GM18507 (cell line): Measurements from ENCODE around the gene CCDC87.
"Not testable (repeated sequence)": the region's sequence is repeated elsewhere in the genome, so short reads cannot be mapped to it uniquely, and the experiment has no call there.

Source experiments
- DNase-seq: peaks from one replicate; pipeline ENCODE4 v3.0.0; 2011; ENCODE audit warnings: low read depth; ENCODE audit not compliant: insufficient read length; ENCODE audit errors: extremely low spot score
- FAIRE-seq: peaks from 2 replicates; lab custom pipeline; 2011; peaks lifted over from hg19 to GRCh38; lab: Jason Lieb, UNC

CCDC87 gene

GRCh38 chr11:66592457-66593302 is at the start of gene CCDC87, which contains the start of gene CCS:
Gene CCDC87 (minus strand): TSS chr11:66593063. CDS start chr11:66593015, 48 bp downstream.
Gene CCS (plus strand): TSS chr11:66593185. CDS start chr11:66593262, 77 bp downstream.
- FAIRE-seq (peak; percentile 94), DNase-seq (peak; percentile 100)

DNA sequence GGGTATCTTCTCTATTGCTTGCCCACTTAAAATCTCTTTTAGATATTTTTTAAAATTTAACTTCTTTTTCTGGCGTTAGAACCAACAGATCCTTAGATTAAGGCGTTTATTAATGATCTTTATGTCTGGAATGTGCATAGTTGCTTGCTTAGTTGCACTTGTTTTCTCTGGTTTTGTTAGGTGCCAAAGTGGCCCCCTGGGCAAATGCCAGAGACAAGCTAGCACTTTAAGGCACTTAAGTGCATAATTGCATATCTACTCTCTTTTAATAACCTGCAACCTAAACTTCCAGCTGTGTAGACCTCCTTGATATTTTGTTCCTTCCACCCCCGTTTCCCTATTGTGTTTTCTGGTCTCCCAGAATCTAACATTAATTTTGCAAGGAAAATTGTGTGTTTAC is 49.0 kb upstream of the CCDC87 start:
- FAIRE-seq (no peak), DNase-seq (no peak)

- FAIRE-seq, DNase-seq: not testable (repeated sequence)
Measured at GRCh38 chr11:66639814-66640340, 47.0 kb upstream of the CCDC87 start.

- DNase-seq (no peak), FAIRE-seq (no peak)
Measured at GRCh38 chr11:66639066-66639813, 46.4 kb upstream of the CCDC87 start.

GRCh38 chr11:66638177-66639065 is 45.6 kb upstream of the CCDC87 start, which contains the start of gene RBM4:
Gene RBM4 (plus strand): TSS chr11:66638703. CDS start chr11:66639712, 1,009 bp downstream.
- peak; percentile 94 for FAIRE-seq
- DNase-seq = peak; percentile 96

DNA sequence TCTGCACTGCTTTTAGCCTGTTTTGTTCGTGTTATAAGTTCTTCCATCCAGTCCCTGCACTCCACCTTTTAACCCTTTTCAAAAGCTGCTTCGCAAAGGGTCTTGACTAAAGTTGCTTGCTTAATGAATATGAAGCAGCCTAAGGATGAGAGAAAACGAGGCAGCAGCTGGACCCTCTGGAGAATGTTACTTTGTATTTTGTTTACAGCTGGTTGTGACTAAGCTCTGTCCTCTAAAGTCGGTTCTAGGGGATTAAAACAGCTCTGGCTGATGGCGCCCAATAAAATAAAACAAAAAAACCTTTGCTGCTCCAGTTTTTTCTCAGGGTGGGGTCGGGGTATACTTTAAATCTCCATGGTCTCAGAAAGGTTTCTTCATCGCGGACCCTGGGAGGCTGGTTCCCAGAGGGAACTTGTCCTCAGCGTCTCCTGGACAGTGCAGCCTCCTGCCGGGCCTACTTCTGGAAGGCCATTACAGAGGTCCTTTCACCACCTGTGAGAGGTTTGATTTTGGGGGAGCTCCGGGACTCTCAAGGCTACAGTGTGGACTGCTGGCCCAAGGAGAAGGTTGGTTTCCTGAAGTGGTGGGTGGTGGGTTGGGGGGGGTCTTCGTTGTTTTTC is 44.8 kb upstream of the CCDC87 start:
- no peak for DNase-seq
- FAIRE-seq = no peak

DNA sequence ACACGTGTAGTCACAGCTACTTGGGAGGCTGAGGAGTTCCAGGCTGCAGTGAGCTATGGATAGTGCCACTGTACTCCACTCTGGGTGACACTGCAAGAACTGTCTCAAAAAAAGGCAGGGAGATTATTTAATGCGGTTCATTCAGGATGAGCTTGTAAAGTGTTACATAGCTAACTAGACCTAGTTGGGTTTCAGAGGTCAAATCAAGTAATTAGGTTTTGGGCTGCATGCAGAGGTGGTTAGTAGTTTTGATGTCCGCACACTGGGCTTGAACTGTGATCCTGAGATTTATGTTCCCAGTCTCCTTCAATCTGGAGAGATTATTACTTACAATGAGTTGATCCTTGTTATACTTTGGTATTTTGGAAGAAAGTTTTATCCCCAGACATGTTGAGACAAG is 43.5 kb upstream of the CCDC87 start:
- DNase-seq = no peak
- FAIRE-seq = no peak

- DNase-seq = no peak
- no peak for FAIRE-seq
Measured at GRCh38 chr11:66632952-66633351, 40.1 kb upstream of the CCDC87 start.

GRCh38 chr11:66631883-66632282 is 39.0 kb upstream of the CCDC87 start:
- DNase-seq (no peak), FAIRE-seq (no peak)

DNA sequence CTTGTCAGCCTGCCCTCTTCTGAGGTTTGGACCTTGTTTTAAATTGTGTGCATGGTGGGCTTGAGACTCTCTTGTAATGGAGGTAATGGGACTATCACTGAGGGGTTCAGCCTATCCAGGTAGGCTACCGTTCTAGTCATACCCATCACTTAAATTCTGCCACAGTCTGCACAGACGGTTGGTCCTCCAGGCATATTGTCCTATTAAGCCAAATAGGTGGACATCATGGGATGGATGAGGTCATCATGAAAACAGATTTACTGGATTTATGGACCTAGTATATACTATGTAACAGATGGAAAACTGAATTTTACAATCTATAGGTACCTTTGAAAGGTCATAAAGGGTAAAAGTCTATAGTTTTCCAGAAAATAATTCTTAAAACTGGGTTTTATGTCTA is 36.5 kb upstream of the CCDC87 start:
- no peak for FAIRE-seq

GRCh38 chr11:66628061-66628603 is 35.3 kb upstream of the CCDC87 start:
- DNase-seq (no peak), FAIRE-seq (no peak)

More for the DNA sequence above, 36.5 kb upstream of the CCDC87 start:
- DNase-seq = no peak

DNA sequence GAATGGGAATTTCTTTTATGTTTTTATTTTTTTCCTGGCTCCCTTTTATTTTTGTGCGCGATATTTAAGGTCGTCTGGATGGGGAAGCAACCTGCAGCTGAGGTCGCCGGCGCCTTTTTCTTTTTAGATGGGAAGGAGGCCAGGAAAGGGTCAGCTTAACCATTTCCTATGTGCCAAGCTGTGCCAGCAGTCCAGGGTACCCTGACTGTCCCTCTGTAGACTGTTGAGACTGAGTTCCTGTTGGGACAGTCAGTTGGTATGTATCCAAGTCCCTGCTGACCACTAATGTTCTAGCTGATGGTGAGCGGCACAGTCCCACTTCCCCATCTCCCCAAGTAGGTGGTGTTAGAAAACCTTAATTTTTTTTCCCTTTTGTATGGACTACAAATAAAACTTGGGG is 34.1 kb upstream of the CCDC87 start:
- no peak for FAIRE-seq
- DNase-seq = no peak

DNA sequence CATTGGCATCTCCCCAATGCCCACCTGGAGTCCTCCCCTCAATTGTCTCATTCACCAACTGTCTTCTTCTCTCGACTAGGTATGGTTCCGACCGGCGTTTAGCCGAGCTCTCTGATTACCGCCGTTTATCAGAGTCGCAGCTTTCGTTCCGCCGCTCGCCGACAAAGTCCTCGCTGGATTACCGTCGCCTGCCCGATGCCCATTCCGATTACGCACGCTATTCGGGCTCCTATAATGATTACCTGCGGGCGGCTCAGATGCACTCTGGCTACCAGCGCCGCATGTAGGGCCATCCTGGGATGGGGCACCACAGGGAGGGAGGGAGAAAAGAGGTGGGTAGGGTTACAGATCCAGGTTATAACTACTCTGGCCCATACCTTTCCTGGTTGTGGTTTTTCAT is 33.5 kb upstream of the CCDC87 start:
- FAIRE-seq = no peak
- no peak for DNase-seq

DNA sequence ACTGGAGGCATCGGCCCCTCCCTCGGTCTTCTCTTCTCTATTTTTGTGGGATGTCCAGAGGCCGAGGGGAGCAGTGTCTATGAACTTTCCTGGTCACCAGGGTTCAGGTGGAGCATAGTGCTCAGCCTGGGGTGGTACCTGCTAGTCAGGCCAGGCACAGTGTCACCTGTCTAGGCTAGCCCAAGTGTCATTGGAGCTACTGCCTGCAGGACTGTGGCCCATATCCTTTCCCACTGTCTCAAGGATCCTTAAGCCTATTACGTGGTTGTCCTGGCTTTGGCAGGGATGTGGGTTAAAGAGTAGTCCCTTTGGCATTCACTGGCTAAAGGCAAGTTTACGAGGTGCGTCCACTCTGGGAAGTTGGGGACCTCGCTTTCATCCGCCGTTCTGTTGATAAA is 32.9 kb upstream of the CCDC87 start:
- DNase-seq (no peak), FAIRE-seq (no peak)

- DNase-seq (no peak), FAIRE-seq (no peak)
Measured at GRCh38 chr11:66625041-66625751, 32.3 kb upstream of the CCDC87 start.

DNA sequence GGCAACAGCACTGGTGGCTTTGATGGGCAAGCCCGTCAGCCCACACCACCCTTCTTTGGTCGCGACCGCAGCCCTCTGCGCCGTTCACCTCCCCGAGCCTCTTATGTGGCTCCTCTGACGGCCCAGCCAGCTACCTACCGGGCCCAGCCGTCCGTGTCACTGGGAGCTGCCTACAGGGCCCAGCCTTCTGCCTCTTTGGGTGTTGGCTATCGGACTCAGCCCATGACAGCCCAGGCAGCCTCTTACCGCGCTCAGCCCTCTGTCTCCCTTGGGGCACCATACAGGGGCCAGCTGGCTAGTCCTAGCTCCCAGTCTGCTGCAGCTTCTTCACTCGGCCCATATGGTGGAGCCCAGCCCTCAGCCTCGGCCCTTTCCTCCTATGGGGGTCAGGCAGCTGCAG is 31.6 kb upstream of the CCDC87 start:
- DNase-seq = no peak
- FAIRE-seq = no peak

- FAIRE-seq (no peak), DNase-seq (no peak)
Measured at GRCh38 chr11:66619080-66619554, 26.3 kb upstream of the CCDC87 start.
